Mesenchymal stem cell (in vitro differentiated cells and primary cell): Measurements from ENCODE around the gene ABO.
"Not testable (repeated sequence)": the region's sequence is repeated elsewhere in the genome, so short reads cannot be mapped to it uniquely, and the experiment has no call there.

Experiments used
- DNase-seq: peaks from one replicate; pipeline ENCODE4 v3.0.0-alpha.2; 2013
- H2AFZ ChIP-seq: one replicate; pipeline ENCODE4 v1.6.1; 2013; ENCODE audit warnings: low read depth, mild to moderate bottlenecking, control low read depth, inconsistent platforms, low read length, moderate library complexity
- H2AK5ac ChIP-seq: 2 replicates; pipeline ENCODE4 v1.6.1; 2013; ENCODE audit warnings: low read length, moderate library complexity, mild to moderate bottlenecking, inconsistent platforms; ENCODE audit not compliant: severe bottlenecking
- H2BK120ac ChIP-seq: one replicate; pipeline ENCODE4 v1.6.1; 2013; ENCODE audit warnings: low read depth, mild to moderate bottlenecking, inconsistent platforms, low read length, moderate library complexity
- H2BK12ac ChIP-seq, 2 experiments: one replicate each; pipeline ENCODE4 v1.6.1; 2013; ENCODE audit warnings: inconsistent platforms in 2 of 2, low read length in 2 of 2, mild to moderate bottlenecking in 2 of 2, moderate library complexity in 2 of 2, control low read depth in 1 of 2
- H2BK15ac ChIP-seq: one replicate; pipeline ENCODE4 v1.6.1; 2013; ENCODE audit warnings: mild to moderate bottlenecking, low read depth, inconsistent platforms; ENCODE audit not compliant: poor library complexity, severe bottlenecking
- H2BK5ac ChIP-seq: 2 replicates; pipeline ENCODE4 v1.6.1; 2013; ENCODE audit warnings: low read depth, mild to moderate bottlenecking, low read length, control low read depth, inconsistent platforms; ENCODE audit not compliant: poor library complexity, severe bottlenecking
- H3K14ac ChIP-seq, 2 experiments: one replicate each; pipeline ENCODE4 v1.6.1; 2013; ENCODE audit warnings: inconsistent platforms in 2 of 2, low read length in 2 of 2, control low read depth in 1 of 2, mild to moderate bottlenecking in 1 of 2, moderate library complexity in 1 of 2
- H3K18ac ChIP-seq, 2 experiments: one replicate each; pipeline ENCODE4 v1.6.1; 2013; ENCODE audit warnings: inconsistent platforms in 2 of 2, low read length in 2 of 2, control low read depth in 1 of 2, low read depth in 1 of 2, mild to moderate bottlenecking in 1 of 2
- H3K23ac ChIP-seq, 2 experiments: one replicate each; pipeline ENCODE4 v1.6.1; 2013; ENCODE audit warnings: inconsistent platforms in 2 of 2, low read length in 2 of 2, mild to moderate bottlenecking in 2 of 2, moderate library complexity in 2 of 2, control low read depth in 1 of 2
- H3K27ac ChIP-seq: 2 replicates; pipeline ENCODE4 v1.5.1; 2013; ENCODE audit warnings: mild to moderate bottlenecking, moderate library complexity, low read length, control low read depth, inconsistent platforms; ENCODE audit not compliant: poor library complexity, severe bottlenecking
- H3K27me3 ChIP-seq, 2 experiments: 2 replicates each; pipeline versions ENCODE4 v1.6.1 to v1.7.0; 2013; ENCODE audit warnings: low read length in 2 of 2, mild to moderate bottlenecking in 2 of 2, moderate library complexity in 2 of 2, control low read depth in 1 of 2, inconsistent platforms in 1 of 2; ENCODE audit not compliant: control insufficient read depth in 1 of 2, insufficient read depth in 1 of 2
- H3K36me3 ChIP-seq, 2 experiments: 2 replicates each; pipeline versions ENCODE4 v1.6.1 to v1.7.0; 2013; ENCODE audit warnings: low read length in 2 of 2, control low read depth in 1 of 2, inconsistent platforms in 1 of 2, low read depth in 1 of 2, mild to moderate bottlenecking in 1 of 2; ENCODE audit not compliant: insufficient read depth in 2 of 2, control insufficient read depth in 1 of 2
- H3K4ac ChIP-seq, 2 experiments: one replicate each; pipeline ENCODE4 v1.6.1; 2013; ENCODE audit warnings: inconsistent platforms in 2 of 2, low read length in 2 of 2, mild to moderate bottlenecking in 2 of 2, moderate library complexity in 2 of 2, control low read depth in 1 of 2, low read depth in 1 of 2
- H3K4me1 ChIP-seq: 2 replicates; pipeline ENCODE4 v1.6.1; 2013; ENCODE audit warnings: low read depth, low read length, control low read depth; ENCODE audit not compliant: control insufficient read depth, insufficient read depth
- H3K4me2 ChIP-seq: 2 replicates; pipeline ENCODE4 v1.6.1; 2013; ENCODE audit warnings: low read length, mild to moderate bottlenecking, inconsistent platforms; ENCODE audit not compliant: poor library complexity, severe bottlenecking
- H3K4me3 ChIP-seq, 2 experiments: 2 replicates each; pipeline versions ENCODE4 v1.5.1 to v1.7.0; 2013; ENCODE audit warnings: low read length in 2 of 2, mild to moderate bottlenecking in 2 of 2, control low read depth in 1 of 2, low read depth in 1 of 2; ENCODE audit not compliant: insufficient read depth in 1 of 2
- H3K79me1 ChIP-seq: replicated peaks from 2 replicates; pipeline ENCODE4 v1.6.1; 2013; ENCODE audit warnings: mild to moderate bottlenecking, control low read depth, low read length, inconsistent platforms; ENCODE audit not compliant: poor library complexity, severe bottlenecking
- H3K9ac ChIP-seq: 2 replicates; pipeline ENCODE4 v1.7.0; 2013; ENCODE audit warnings: mild to moderate bottlenecking, low read length, moderate library complexity
- H3K9me3 ChIP-seq: 2 replicates; pipeline ENCODE4 v1.7.0; 2013; ENCODE audit warnings: mild to moderate bottlenecking, low read length; ENCODE audit not compliant: control insufficient read depth
- H4K8ac ChIP-seq: one replicate; pipeline ENCODE4 v1.6.1; 2013; ENCODE audit warnings: inconsistent platforms, mild to moderate bottlenecking, low read length, moderate library complexity
- H4K91ac ChIP-seq: one replicate; pipeline ENCODE4 v1.6.1; 2013; ENCODE audit warnings: mild to moderate bottlenecking, low read length, inconsistent platforms
- WGBS: methylation state at CpG from one replicate; pipeline ENCODE4 v1.1.7; 2013; ENCODE audit warnings: mixed read lengths; 5-methylcytosine and 5-hydroxymethylcytosine counted together

ABO gene

DNA sequence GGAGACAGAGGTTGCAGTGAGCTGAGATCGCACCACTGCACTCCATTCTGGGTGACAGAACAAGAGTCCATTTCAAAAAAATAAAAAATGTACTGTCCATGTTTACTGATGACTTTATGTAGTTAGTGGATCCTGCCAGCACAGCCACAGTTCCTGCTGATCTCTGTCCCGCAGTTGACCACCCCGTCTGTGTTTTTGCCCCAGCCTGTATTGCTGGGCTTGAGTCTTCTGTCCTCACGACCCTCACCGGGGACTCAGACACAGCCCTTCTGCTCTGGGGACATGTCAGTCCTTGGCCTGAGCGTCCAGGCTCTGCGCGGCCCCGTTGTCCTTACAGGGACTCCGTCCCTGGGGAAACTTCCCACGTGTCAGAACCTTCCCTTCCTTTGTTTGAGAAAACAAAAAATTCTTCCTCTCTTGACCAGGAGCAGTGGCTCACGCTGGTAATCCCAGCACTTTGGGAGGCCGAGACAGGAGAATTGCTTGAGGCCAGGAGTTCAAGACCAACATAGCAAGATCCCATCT is 46.5 kb upstream of the ABO start:
- H2BK15ac ChIP-seq, result no peak overlapping the region
- no peak overlapping the region for H3K27ac ChIP-seq
- no peak for DNase-seq
- H2BK12ac ChIP-seq, result no peak overlapping the region
- H3K36me3 ChIP-seq, result peaks cover 0 to 2% of the 10 kb centered on the region in 2 experiments
- H4K8ac ChIP-seq, result no peak overlapping the region
- no peaks in the 10 kb centered on the region for H3K4me1 ChIP-seq
- H3K9me3 ChIP-seq, result peaks cover 4% of the 10 kb centered on the region
- peaks cover 8 to 19% of the 10 kb centered on the region in 2 experiments for H3K27me3 ChIP-seq
- WGBS, result 91% methylated on average over 12 of the region's 13 CpGs
- no peak overlapping the region for H2AK5ac ChIP-seq
- H3K4ac ChIP-seq, result no peak overlapping the region
- H2AFZ ChIP-seq, result no peak overlapping the region
- no peak overlapping the region for H2BK120ac ChIP-seq
- H3K14ac ChIP-seq, result no peak overlapping the region
- no peak overlapping the region for H3K18ac ChIP-seq
- H3K4me3 ChIP-seq, result no peak overlapping the region
- no peak overlapping the region for H4K91ac ChIP-seq
- H3K9ac ChIP-seq, result no peak overlapping the region
- no peak overlapping the region for H3K23ac ChIP-seq
- H2BK5ac ChIP-seq, result no peak overlapping the region
- no peak overlapping the region for H3K4me2 ChIP-seq
- no peaks in the 10 kb centered on the region for H3K79me1 ChIP-seq

DNA sequence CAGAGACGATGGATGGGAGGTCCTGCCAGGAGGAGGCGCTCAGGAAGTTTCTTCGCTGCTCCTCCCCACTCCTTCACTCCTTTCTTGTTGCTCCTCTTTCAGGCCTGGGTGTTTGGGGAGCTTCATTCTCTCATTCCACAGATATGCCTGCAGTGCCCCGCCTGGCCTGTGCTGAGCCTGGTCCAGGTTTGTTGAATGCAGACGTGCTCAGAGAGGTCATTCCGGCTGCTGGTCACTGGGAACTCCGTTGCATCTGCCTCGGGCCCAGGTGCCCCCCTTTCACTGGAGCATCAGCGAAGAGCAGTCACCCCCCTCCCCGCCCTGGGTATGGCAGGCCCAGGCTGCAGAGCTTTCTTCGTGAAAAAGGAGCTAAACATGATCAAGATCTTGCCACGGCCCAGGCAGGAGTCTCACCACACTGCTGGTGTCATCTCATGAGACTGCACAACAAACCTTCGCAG is 45.5 kb upstream of the ABO start:
- H2BK5ac ChIP-seq, result no peak overlapping the region
- no peak overlapping the region for H2BK12ac ChIP-seq
- H3K4ac ChIP-seq, result no peak overlapping the region
- H3K23ac ChIP-seq, result no peak overlapping the region
- no peak overlapping the region for H4K8ac ChIP-seq
- H2AK5ac ChIP-seq, result no peak overlapping the region
- H3K4me3 ChIP-seq, result peak overlapping the region in 1 of 2 experiments; percentile 15
- no peak overlapping the region for H3K27ac ChIP-seq
- no peak overlapping the region for H3K9ac ChIP-seq
- no peaks in the 10 kb centered on the region for H3K79me1 ChIP-seq
- no peak overlapping the region for H3K4me2 ChIP-seq
- no peak overlapping the region for H3K14ac ChIP-seq
- H2BK120ac ChIP-seq, result no peak overlapping the region
- no peak overlapping the region for H2AFZ ChIP-seq
- H3K18ac ChIP-seq, result no peak overlapping the region
- WGBS, result 81% methylated on average over 13 of the region's 13 CpGs
- H3K9me3 ChIP-seq, result peaks cover 4% of the 10 kb centered on the region
- H2BK15ac ChIP-seq, result no peak overlapping the region
- H4K91ac ChIP-seq, result no peak overlapping the region
- no peak for DNase-seq
- no peaks in the 10 kb centered on the region for H3K4me1 ChIP-seq
- H3K27me3 ChIP-seq, result peaks cover 8 to 19% of the 10 kb centered on the region in 2 experiments
- H3K36me3 ChIP-seq, result peaks cover 0 to 2% of the 10 kb centered on the region in 2 experiments

DNA sequence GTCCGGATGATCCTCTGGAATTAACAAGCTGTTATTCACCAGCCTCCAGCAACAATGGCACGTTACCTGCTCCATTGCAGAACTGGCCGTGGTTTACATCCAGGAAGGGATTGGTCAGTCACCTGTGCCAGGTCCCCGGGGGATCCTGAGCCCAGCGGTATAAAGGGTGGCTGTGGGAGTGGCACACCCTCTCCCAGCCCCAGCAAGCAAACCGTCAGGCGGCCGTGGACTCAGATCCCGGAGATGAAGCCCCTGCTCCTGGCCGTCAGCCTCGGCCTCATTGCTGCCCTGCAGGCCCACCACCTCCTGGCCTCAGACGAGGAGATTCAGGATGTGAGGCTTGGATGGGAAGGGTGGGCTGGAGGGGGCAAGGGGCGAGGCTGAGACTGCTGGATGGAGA is 42.5 kb upstream of the ABO start:
- H3K4me3 ChIP-seq, H4K8ac ChIP-seq, H2BK120ac ChIP-seq, H3K36me3 ChIP-seq, H2BK15ac ChIP-seq, H2BK12ac ChIP-seq, H3K4ac ChIP-seq, H3K27ac ChIP-seq, H3K18ac ChIP-seq, H3K9me3 ChIP-seq, H2AFZ ChIP-seq, H3K4me1 ChIP-seq, H4K91ac ChIP-seq, H3K14ac ChIP-seq, H2BK5ac ChIP-seq, DNase-seq, H3K9ac ChIP-seq, H3K79me1 ChIP-seq, H2AK5ac ChIP-seq, H3K23ac ChIP-seq, H3K4me2 ChIP-seq: not testable (repeated sequence)
- WGBS, result 94% methylated on average over 4 of the region's 13 CpGs
- H3K27me3 ChIP-seq, result peaks cover 0 to 15% of the 10 kb centered on the region in 2 experiments

DNA sequence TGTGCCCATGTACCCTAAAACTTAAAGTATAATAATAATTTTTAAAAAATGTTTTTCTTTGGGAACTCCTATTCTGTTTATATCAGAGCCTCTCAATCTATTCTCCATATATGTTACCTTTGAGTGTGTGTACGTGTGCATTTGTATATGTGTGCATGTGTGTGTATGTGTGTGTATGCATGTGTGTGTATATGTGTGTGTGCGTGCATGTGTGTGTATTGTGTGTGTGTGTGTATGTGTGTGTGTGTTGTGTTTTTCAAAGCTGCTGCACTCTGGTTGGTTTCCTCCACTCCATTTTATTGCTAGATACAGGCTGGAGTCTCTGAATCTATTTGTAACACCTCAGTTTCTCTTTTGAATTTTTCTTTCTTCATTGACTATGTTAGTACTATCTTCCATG is 41.0 kb upstream of the ABO start:
- no peak overlapping the region for H2AK5ac ChIP-seq
- no peaks in the 10 kb centered on the region for H3K9me3 ChIP-seq
- no peak overlapping the region for H2BK5ac ChIP-seq
- no peak overlapping the region for H3K9ac ChIP-seq
- no peak overlapping the region for H3K23ac ChIP-seq
- H3K4me1 ChIP-seq, result no peaks in the 10 kb centered on the region
- no peak overlapping the region for H3K4ac ChIP-seq
- no peak overlapping the region for H2AFZ ChIP-seq
- H3K4me3 ChIP-seq, result no peak overlapping the region
- H2BK15ac ChIP-seq, result no peak overlapping the region
- H4K91ac ChIP-seq, result no peak overlapping the region
- no peak overlapping the region for H2BK12ac ChIP-seq
- no peak overlapping the region for H3K18ac ChIP-seq
- 61% methylated on average over 2 of the region's 2 CpGs for WGBS
- no peak overlapping the region for H3K4me2 ChIP-seq
- no peaks in the 10 kb centered on the region for H3K36me3 ChIP-seq
- no peak overlapping the region for H3K14ac ChIP-seq
- no peak overlapping the region for H2BK120ac ChIP-seq
- H3K27ac ChIP-seq, result no peak overlapping the region
- DNase-seq, result no peak
- no peak overlapping the region for H4K8ac ChIP-seq
- H3K79me1 ChIP-seq, result no peaks in the 10 kb centered on the region
- peaks cover 0 to 8% of the 10 kb centered on the region in 2 experiments for H3K27me3 ChIP-seq
